NCI-H2081 (cell line): ENCODE data around the gene GUCY1A1.
"Not testable (repeated sequence)": the region's sequence is repeated elsewhere in the genome, so short reads cannot be mapped to it uniquely, and the experiment has no call there.

ENCODE experiments used
- DNase-seq, 2 experiments: peaks; one replicate each; lab custom pipeline; 2025; lab: John Stamatoyannopoulos, UW

Gene GUCY1A1

GRCh38 chr4:155666344-155667221, at the start of gene GUCY1A1:
TSS of gene GUCY1A1 (plus strand) at chr4:155666848. CDS start at chr4:155696868, 30,020 bp downstream.
- DNase-seq: peak; percentile 35 to 52

GRCh38 chr4:155617296-155617695, 49.4 kb upstream of the GUCY1A1 start:
- DNase-seq: no peak

GRCh38 chr4:155618183-155618838, 48.3 kb upstream of the GUCY1A1 start:
- DNase-seq: no peak

GRCh38 chr4:155620637-155621036, 46.0 kb upstream of the GUCY1A1 start:
- no peak for DNase-seq

- no peak for DNase-seq
Measured at GRCh38 chr4:155624478-155624877, 42.2 kb upstream of the GUCY1A1 start.

- DNase-seq: no peak
Measured at GRCh38 chr4:155626561-155626960, 40.1 kb upstream of the GUCY1A1 start.

GRCh38 chr4:155629183-155629825, 37.3 kb upstream of the GUCY1A1 start:
- no peak for DNase-seq

GRCh38 chr4:155629956-155630355, 36.7 kb upstream of the GUCY1A1 start:
- no peak for DNase-seq

- DNase-seq: no peak
Measured at GRCh38 chr4:155632310-155632840, 34.3 kb upstream of the GUCY1A1 start.

GRCh38 chr4:155638195-155638965, 28.3 kb upstream of the GUCY1A1 start:
- no peak for DNase-seq

GRCh38 chr4:155639704-155640523, 26.7 kb upstream of the GUCY1A1 start:
- DNase-seq: no peak

GRCh38 chr4:155640751-155641150, 25.9 kb upstream of the GUCY1A1 start:
- DNase-seq: no peak

GRCh38 chr4:155643087-155643486, 23.6 kb upstream of the GUCY1A1 start:
- DNase-seq: no peak

GRCh38 chr4:155646001-155646400, 20.6 kb upstream of the GUCY1A1 start:
- no peak for DNase-seq

GRCh38 chr4:155650785-155651184, 15.9 kb upstream of the GUCY1A1 start:
- not testable (repeated sequence) for DNase-seq

GRCh38 chr4:155653052-155653451, 13.6 kb upstream of the GUCY1A1 start:
- no peak for DNase-seq

GRCh38 chr4:155656025-155656424, 10.6 kb upstream of the GUCY1A1 start:
- DNase-seq: no peak

GRCh38 chr4:155657169-155657568, 9.5 kb upstream of the GUCY1A1 start:
- DNase-seq: no peak

- DNase-seq: no peak
Measured at GRCh38 chr4:155657985-155658680, 8.5 kb upstream of the GUCY1A1 start.

GRCh38 chr4:155658681-155659064, 8.0 kb upstream of the GUCY1A1 start:
- DNase-seq: no peak
